EL (cell line): ENCODE results near the gene ITPR1.
"Not testable (repeated sequence)": the region's sequence is repeated elsewhere in the genome, so short reads cannot be mapped to it uniquely, and the experiment has no call there.

Experiments used
- DNase-seq: peaks from one replicate; pipeline ENCODE4 v3.0.0-alpha.2; 2016

Gene ITPR1

DNA sequence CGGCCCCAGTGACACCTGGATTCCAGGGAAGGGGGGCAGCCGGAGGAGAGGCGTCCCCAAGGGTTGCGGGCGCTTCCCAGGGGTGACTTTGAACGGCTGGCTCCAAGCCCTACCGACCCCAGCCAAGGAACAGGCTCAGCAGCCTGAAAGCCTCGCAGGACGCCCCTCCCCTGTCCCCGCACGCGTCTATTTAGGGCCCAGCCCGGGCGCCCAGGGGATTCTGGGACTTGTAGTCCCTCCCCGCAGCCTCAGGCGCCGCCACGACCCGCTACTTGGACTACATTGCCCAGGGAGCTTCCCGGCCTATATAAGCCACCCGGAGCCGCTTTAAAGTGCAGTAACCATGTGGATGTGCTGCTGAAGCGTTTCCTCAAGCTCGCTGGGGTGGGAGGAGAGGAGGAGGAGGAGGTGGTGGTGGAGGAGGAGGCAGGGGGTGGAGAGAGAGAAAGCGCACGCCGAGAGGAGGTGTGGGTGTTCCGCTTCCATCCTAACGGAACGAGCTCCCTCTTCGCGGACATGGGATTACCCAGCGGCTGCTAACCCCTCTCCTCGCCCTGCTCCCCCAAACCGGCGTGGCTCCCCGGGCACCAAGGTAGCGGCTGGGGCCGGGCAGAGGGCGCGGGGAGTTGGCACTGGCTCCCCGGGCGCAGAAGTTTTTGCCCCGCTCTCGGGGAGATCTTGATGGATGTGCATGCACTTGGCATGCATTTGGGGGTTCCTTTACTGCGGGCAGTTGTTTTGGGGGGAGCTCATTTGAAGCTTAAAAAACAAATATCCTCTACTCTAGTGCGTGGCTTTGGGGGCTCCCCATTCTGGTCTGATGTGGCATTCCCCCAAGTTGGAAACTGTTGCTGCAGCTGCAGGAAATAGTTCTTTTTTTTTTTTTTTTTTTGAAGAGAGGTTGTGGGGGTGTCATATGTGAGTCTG is at the start of gene ITPR1:
ITPR1 (plus strand) TSS at position 335 of the 927 bp plus-strand sequence. CDS start 23,144 bp downstream, outside the sequence.
- DNase-seq, result peak; percentile 98

DNA sequence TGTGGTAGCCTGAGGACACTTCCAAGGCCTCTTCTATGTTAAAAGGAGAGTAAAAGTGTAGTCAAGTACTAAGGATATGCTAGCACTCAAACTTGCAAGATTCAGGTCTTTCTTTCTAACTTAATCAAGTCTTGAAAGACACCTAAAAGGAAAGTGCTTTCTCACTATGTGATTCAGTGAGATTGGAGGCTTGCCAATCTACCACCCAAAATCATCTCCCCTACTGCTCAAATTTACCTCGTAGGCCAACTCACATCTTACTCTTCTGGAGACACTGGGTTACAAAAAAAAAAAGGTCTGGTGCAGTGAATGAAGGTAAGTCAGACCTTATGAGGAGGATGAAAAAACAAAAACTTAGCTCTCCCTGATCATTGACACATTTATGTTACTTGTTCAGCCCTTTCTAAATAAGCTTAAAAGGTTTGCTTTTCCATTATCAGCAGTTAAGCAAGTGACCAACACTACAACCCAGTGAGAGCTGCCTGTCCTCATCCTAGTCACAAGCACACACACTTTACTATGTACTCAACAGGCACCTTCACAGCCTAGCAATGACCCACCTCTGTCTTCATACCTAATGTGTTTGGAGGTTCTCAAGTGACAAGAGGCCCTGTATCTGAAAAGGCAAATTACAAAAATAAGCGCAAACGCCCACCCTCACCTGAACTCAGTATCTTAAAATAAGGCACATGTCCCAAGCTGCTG is 45.7 kb upstream of the ITPR1 start:
- DNase-seq, result no peak

DNA sequence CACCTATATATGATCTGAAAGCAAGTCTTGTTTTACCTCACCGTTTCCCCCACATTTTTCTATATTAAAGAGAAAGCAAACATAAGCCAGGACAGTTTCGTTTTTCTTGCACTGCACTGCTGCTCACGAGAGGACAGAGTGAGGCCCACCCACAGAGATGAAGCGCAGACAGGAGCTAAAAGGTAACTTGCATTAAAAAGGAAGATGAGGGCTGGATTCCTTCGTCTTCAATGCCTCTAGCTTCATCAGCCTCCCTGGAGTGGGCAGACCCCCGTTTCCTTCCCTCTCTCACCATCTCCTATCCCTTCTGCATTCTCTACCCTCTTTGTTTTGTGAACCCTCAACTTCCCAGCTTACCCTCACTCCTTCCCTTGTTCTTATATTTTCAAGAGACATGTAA is 45.0 kb upstream of the ITPR1 start:
- no peak for DNase-seq

DNA sequence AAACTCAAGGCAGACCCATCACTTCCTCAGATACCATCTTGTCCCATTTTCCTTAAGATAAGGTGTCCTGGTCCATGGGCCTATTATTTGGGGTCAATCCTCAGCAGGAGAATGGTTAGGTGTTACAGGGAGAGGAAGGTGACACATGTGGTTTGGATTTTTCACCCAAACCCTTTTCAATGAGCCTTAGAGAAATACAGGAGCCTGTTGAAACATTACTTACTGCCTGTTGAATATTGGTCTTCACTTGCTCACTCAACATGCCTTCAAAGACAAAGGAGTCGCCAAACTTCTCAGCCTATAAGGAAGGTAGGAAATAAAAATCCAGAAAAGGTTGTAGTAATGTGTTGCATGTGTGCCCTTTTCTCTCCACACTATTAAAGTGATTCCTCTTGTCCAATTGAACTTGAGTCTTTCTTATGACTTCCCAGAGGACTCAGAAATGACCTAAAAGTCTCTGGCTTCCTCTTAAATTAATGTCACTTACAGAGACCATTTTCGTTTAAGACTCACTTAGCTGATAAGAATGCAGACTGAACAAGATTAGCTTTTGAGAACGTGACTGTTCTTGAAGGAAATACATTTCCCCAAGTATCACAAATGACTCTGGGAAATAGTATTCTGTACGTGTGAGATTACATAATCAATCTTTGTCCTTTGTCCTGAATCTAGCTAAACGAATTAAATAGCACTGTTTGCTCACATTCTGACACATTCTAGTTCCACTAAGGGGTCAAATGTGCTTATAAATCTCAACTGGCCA is 43.9 kb upstream of the ITPR1 start:
- no peak for DNase-seq

DNA sequence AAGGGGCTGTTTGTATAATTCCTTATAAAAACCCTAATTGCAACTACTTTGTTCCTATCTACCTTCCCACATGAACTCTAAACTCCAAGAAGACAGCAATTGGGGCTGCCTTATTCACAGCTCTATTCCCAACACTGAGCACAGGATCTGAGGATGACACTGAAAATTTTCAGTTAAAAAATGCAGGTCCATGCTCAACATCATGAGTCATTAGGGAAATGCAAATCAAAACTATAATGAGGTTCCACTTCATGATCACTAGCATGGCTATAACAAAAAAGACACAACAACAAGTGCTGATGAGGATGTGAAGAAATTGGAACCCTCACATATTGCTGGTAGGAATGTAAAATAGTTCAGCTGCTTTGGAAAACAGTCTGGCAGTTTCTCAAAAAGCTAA is 39.0 kb upstream of the ITPR1 start:
- no peak for DNase-seq

DNA sequence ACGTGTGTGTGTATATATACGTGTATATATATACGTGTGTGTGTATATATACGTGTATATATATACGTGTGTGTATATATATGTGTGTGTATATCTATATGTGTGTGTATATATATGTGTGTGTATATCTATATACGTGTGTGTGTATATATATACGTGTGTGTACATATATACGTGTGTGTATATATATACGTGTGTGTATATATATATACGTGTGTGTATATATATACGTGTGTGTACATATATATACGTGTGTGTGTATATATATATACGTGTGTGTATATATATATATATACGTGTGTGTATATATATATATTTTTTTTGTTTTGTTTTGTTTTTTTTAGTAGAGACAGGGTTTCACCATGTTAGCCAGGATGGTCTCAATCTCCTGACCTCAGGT is 36.4 kb upstream of the ITPR1 start:
- DNase-seq, result not testable (repeated sequence)

DNA sequence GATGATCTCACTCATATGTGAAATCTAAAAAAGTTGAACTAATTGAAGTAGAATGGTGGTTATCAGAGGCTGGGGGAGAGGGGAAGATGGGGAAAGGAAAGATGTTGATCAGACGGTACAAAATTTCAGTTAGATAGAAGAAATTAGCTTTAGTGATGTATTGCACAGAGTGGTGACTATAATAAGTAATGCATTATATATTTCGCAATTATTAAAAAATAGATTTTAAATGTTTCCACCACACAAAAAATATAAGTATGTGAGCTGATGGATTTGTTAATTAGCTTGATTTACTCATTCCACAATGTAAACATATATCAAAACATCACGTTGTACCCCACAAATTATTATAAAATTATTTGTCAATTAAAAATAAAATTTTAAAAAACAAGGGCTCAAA is 34.2 kb upstream of the ITPR1 start:
- DNase-seq, result no peak

DNA sequence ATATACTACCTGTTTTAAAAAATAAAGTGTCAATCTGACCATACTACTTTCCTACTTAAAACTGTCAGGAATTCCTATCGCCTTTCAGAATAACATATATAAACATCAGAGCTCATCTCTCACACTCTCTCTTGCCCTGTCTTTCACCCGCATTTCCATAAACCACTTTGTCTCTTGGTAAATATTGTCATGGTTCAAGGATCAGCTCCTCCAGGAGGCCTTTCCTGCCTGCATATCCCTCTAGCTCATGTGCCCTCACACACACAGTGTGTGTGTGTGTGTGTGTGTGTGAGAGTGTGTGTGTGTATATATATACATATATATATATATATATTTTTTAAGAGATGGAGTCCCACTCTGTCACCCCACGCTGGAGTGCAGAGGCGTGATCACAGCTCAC is 32.8 kb upstream of the ITPR1 start:
- DNase-seq, result no peak

DNA sequence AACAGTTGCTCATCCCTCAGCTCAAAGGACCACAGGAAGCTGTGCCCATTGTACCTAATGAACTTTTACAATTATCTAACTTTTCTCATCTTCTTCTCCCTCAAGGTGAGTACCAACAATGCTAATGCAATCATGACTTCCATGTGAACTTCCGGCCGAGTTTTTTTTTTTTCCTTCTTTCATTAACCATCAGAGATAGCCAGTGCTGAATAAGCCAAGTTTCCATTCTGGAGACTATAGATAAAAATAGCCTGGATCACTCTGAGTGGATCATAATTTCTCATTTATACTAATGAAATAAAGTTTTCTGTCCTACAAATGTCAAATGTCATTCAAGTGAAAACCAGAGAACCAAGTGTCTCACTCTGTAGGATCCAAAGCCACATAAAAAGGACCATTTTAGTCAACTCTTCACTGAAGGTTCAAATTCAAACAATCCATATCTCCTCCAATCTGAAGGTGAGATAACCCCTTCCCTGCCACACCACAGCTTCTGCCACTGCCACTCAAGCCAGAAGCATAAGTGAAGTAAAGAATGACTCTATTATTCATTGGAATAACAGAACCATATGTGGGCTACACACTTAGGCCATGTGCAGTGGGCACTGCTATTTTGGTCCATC is 31.6 kb upstream of the ITPR1 start:
- no peak for DNase-seq

DNA sequence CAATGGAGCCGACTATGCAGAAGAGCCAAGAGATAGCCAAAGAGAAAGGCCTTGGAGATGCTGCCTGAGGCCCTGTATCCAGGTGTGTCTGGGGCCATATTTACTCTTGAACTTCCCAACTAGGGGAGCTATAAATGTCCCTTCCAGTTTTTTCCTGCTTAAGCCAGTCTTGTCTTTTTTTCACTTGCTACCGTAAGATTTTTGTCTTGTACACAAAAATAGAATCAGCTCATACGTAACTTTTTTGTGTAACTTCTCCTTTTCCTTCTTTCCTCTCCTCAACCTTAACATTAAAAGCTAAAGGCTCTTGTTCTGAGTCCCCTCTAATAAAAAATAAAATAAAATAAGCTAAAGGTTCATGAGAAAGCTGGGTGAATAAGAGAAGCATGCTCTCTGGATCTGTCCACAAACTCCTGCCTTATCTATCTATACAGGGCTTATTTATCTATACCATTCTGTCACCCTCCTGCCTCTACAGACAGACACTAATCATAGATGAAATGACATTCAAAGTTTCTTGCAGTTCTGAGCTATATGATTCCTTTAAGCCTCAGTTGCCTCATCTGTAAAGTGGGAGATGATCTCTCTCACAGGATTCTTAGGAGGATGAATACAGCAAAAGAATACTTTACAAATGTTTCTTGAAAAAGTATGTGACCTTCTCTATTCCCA is 30.6 kb upstream of the ITPR1 start:
- no peak for DNase-seq

DNA sequence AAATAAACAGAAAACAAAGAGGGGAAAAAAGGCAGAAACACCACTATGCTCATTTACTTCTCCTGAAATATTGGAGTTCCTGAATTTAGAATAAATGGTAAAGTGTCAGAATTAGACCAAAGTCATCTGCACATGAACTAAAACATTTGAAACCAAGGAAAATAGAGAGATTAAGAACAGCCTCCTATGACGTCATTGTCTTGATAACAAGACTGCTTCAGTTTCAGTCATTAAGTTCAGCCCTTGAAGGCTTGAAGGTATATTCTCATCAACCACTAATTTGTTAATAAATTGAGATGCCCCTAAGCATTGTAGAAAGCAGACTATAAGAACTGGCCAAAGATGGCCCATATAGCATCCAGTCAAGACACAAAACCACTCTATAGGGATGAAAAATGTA is 28.6 kb upstream of the ITPR1 start:
- no peak for DNase-seq

DNA sequence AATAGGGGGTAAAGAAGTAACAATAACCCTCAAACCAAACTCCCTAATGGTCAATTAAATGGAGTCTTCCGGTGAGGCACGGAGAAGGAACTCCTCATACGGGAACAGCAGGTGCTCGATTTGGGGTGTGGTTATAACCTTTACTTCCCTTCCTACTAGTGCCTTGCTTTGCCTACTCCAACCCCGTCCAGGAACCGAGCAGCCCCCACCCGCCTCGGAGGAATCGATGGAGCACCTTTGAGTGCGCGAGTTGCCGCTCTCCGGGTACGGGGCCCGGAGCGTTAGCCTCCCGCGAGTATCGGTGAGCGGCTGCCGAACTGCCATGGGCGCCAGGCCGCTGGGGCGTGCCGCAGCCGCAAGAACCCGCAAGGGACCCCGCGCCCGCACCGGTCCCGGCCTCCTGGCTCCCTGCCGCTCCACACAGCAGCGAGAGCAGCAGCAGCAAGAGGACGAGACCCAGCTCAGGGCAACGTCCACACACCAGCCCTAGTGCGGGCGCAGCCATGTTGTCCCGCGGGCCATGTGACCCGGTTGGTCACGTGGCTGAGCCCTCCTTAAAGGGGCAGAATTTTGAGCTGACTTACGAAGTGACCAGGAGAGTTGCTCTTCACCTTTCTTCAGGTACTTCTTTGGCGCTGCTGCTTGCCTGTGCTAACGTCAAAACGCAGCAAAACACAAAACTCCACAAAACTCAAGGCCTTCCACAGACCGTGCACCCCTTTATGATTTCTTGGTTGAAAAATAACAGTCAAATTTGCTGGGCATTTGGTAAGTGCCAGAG is 26.2 kb upstream of the ITPR1 start, which contains the start of gene SUMF1:
SUMF1 (minus strand) TSS at position 529 of the 781 bp plus-strand sequence; CDS start at position 505, 24 bp downstream.
- peak; percentile 71 for DNase-seq

DNA sequence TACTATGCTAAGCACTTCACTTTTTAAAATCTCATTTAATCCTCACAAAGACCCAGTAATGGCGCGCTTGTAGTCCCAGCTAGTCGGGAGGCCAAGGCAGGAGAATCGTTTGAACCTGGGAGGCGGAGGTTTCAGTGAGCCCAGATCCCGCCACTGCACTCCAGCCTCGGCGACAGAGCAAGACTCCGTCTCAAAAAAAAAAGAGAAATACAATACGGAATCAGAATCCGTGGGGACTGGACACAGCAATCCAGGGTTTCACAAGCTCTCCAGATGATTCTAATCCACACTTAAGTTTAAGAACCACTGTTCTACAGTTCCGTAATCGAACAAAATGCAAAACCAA is 25.7 kb upstream of the ITPR1 start:
- no peak for DNase-seq

DNA sequence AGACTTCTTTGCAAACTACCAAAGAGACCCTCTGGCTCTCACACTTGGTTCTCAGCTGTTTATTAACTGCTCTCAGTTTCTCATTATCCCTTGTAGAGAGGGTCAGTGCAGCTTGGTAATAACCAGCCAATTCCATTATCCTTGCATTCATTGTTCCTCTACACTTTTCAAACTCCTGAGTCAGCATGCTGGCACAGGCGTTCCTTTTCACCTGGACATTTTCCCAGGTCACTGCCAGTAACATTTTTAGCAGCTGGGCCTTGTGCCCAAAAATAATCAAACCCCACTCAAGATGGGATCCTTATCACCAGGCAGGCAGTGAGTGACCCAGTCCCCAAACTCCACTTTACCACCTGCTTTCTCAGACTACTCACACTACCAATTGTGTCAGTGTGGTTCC is 21.2 kb upstream of the ITPR1 start:
- no peak for DNase-seq

DNA sequence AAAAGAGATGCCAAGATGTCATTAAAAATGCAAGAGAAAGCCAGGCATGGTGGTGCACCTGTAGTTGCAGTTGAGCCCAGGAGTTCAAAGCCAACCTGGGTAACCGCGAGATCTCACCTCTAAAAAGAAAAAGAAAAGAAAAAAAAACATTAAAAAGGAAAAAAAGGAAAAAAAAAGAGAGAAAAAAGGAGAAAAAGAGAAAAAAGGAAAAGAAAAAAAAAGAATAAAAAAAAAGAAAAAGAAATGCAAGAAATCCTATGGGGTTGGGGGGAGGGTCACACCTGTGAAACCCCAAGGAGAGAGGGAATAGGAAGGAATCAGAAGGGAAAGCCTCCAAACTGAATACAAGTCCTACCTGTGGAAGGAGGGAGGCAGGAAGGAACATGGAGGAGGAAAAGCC is 20.8 kb upstream of the ITPR1 start:
- DNase-seq, result no peak

DNA sequence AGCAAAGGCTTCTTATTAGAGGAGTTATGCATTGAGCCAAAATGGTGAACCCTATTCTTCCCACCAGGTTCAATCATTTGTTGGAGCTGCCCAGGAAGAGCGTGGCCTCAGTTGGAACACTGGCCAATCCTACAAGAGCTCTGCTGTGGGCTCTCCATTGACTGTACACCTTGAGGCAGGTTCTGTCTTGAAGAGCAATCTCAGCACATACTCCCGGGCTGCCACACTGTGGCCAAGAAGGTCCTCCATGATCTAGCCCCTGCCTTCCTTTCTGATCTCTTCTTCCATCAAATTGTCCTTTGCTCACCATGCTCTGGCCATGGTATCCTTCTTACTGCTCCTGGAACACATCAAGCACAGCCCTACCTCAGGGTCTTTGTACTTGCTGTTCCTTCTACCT is 20.4 kb upstream of the ITPR1 start:
- no peak for DNase-seq

DNA sequence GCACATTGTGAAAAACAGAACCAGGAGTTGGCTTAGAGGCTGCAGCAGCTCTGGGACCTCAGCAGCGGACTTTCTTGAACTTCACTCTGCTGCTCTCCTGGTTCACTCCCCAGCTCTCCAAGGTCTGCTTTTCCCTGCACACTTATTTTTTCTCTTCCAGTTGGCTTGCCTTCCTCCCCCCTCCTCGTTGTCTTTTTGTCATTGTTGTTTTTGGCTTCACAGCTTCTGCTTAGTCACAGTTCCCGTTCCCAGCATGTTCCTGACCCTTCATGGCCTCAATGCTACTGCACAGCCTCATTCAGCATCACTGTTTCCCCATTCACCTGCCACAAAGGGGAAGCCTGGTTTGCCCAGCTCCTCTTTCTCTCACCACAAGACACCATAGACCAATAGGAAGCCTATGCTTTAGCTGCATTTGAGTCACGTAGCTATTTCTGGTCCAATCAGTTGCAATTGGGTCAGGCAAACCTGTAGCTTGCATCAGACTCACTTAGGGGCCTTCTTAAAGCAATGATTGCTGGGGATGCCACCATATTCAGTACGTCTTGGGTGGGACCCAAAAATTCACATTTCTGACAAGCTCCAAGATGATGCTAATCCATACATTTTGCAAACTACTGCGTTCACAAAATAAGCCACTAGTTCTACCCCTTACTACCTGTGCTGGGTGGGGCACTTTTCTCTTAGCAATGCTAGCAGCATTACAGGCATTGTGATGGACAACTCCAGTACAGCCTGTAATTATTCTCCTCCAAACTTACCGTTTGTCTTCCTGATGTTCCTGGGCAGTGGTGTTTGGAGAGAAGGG is 18.3 kb upstream of the ITPR1 start:
- DNase-seq, result peak; percentile 39

DNA sequence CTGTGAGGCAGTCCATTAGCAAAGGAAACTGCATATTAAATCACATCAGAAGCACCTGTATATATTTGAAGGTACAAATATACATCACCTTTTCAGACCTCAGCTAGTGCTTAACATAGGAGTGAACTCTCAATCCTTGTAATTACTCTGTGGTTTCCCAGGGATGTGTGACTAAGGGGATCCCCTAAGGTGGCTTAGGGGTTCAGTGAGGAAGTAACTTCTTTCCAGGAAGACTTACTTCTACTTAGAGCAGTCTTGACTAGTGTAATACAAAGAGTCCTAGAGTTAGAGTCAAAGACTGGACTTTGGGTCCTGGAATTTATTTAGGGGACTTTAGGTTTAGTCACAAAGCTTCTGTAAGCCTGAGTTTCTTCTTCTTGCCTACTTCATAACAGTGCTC is 17.3 kb upstream of the ITPR1 start:
- DNase-seq, result no peak

DNA sequence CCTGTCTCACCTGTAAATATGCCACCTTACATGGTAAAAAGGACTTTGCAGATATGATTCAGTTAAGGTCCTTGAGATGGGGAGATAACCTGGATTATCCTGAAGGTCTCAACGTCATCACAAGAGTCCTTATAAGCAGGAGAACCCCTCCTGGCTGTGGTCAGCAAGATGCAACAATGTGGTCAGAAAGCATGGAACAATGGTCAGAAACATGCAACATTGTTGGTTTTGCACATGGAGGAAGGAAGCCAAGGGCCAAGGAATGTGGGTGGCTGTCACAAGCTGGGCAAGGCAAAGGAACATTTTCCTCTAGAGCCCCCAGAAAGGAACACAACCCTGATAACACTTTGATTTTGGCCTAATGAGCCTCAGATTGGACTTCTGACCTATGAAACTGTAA is 16.7 kb upstream of the ITPR1 start:
- DNase-seq, result no peak

DNA sequence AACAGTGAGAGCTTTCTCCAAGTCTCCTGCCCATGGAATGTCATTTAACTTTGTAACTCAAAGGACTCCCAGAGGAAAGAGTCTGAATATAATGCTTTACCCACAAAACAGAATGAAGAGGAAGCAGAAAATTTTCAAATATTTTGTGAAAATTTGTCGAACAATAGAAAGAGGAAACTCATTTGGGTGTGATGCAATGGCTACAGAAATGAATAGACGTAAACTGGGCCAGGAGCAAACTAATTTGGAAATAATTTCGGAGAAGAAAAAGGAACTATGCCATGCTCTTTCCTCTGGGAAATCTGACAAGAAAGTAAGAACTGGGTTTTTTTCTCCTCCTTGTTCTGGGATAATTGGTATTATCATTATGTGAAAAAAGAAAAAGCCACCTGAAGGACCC is 14.9 kb upstream of the ITPR1 start:
- no peak for DNase-seq

DNA sequence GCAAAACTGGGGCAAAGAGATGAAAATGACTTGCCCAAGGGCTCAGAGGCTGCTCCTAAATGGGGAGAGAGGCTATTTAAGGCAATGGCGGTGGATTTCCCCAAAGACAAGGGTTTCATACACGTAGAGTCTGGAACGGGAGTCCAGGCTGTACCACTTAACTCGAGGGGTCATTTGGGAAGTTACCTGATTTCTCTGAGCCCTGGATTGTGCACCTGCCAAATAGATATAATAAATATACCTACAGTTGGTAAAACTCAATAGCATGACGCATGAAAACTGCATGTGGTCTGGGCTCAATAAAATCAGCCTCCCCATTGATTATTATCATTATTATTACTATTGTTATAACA is 1.3 kb upstream of the ITPR1 start:
- DNase-seq, result no peak
